GM12878 (cell line): ENCODE data around the gene FKBP14. TPM values are rescaled to one million over a fixed set of nuclear protein-coding genes. Genes with fewer than 3 reads are reported as not detected.

Source experiments
- ATAC-seq: fragments of 200-7000 bp; cut with Tn5 transposase; 3 replicates; pipeline ENCODE4 v1.9.1; 2020; ENCODE audit warnings: mild to moderate bottlenecking, moderate library complexity
- BruUV-seq: library from RNA; stranded (reverse); fragments of 400-500 nt; replicated peaks from 2 replicates; lab custom pipeline; 2021; lab: Mats Ljungman, UMichigan
- CTCF ChIA-PET: fragments of 300-600 bp; sonication (Branson Sonifier 250); formaldehyde crosslinking; extraction: SDS; loops from one replicate; lab custom pipeline; 2021; ENCODE audit warnings: inconsistent platforms; lab: Yijun Ruan, JAX
- POLR2A ChIA-PET: fragments of 350-600 bp; formaldehyde crosslinking; extraction: SDS; loops from one replicate; lab custom pipeline; 2021; ENCODE audit warnings: inconsistent platforms; lab: Charles Lee
- RAD21 ChIA-PET: fragments of 300-600 bp; sonication (Branson Sonifier 250); formaldehyde crosslinking; loops from one replicate; lab custom pipeline; 2023; ENCODE audit warnings: antibody characterized with exemption; ENCODE audit not compliant: unreplicated experiment; lab: Charles Lee
- SMC1A ChIA-PET: fragments of 300-600 bp; sonication (Branson Sonifier 250); formaldehyde crosslinking; loops from one replicate; lab custom pipeline; 2023; ENCODE audit not compliant: unreplicated experiment, uncharacterized antibody; lab: Charles Lee
- DNase-seq: peaks from one replicate; pipeline ENCODE4 v3.0.0-alpha.2; 2011; ENCODE audit warnings: low read depth, low spot score
- FAIRE-seq: peaks from 3 replicates; lab custom pipeline; 2011; peaks lifted over from hg19 to GRCh38; lab: Jason Lieb, UNC
- H2AFZ ChIP-seq: 2 replicates; pipeline ENCODE4 v1.6.0; 2011; ENCODE audit warnings: low read depth, low read length, control low read depth; ENCODE audit not compliant: control insufficient read depth
- H3K27ac ChIP-seq: 2 replicates; pipeline ENCODE4 v1.5.1; 2011; ENCODE audit warnings: control low read depth; ENCODE audit not compliant: control insufficient read depth, insufficient read depth
- H3K27me3 ChIP-seq, 2 experiments: replicated peaks in 1 of 2; 2 replicates each; pipeline versions ENCODE4 v1.6.0 to v1.6.1; 2011; ENCODE audit warnings: low read length in 1 of 2; ENCODE audit not compliant: control insufficient read depth in 2 of 2, insufficient read depth in 2 of 2
- H3K36me3 ChIP-seq, 2 experiments: 2 replicates each; pipeline ENCODE4 v1.5.1; 2011; ENCODE audit warnings: low read length in 1 of 2; ENCODE audit not compliant: control insufficient read depth in 2 of 2, insufficient read depth in 2 of 2
- H3K4me1 ChIP-seq: 2 replicates; pipeline ENCODE4 v1.6.1; 2011; ENCODE audit warnings: mild to moderate bottlenecking, low read length, moderate library complexity, mixed read lengths; ENCODE audit not compliant: control insufficient read depth, insufficient read depth
- H3K4me2 ChIP-seq: 2 replicates; pipeline ENCODE4 v1.6.0; 2011; ENCODE audit warnings: control low read depth; ENCODE audit not compliant: control insufficient read depth, insufficient read depth
- H3K4me3 ChIP-seq: fragments of 200-600 bp; sonication (generic); 2 replicates; pipeline ENCODE4 v1.5.1; 2016
- H3K79me2 ChIP-seq: 2 replicates; pipeline ENCODE4 v1.6.0; 2011; ENCODE audit warnings: low read length; ENCODE audit not compliant: control insufficient read depth, insufficient read depth
- H3K9ac ChIP-seq: 2 replicates; pipeline ENCODE4 v1.8.0; 2011; ENCODE audit warnings: low read length, control low read depth, mixed read lengths; ENCODE audit not compliant: control insufficient read depth, insufficient read depth
- H3K9me3 ChIP-seq: replicated peaks from 3 replicates; pipeline ENCODE4 v1.5.1; 2011; ENCODE audit warnings: mild to moderate bottlenecking, low read length; ENCODE audit not compliant: control insufficient read depth, insufficient read depth
- H4K20me1 ChIP-seq: 2 replicates; pipeline ENCODE4 v1.6.0; 2011; ENCODE audit not compliant: control insufficient read depth, insufficient read depth
- BCL11A ChIP-seq: IDR thresholded peaks from 2 replicates; pipeline ENCODE4 v1.6.1; 2011; ENCODE audit warnings: low read depth, low read length
- CREM ChIP-seq: IDR thresholded peaks from 2 replicates; pipeline ENCODE4 v1.6.1; 2014; ENCODE audit warnings: antibody characterized with exemption, low read depth
- EGR1 ChIP-seq, 2 experiments: IDR thresholded peaks; 1 replicate in 1 of 2; 2 replicates in 1 of 2; pipeline ENCODE4 v1.6.1; 2011 to 2012; ENCODE audit warnings: low read depth in 2 of 2, low read length in 2 of 2, borderline replicate concordance in 1 of 2, mild to moderate bottlenecking in 1 of 2, moderate library complexity in 1 of 2
- GABPA ChIP-seq: IDR thresholded peaks from 2 replicates; pipeline ENCODE4 v1.6.1; 2014; ENCODE audit warnings: antibody characterized with exemption, low read depth, mild to moderate bottlenecking, inconsistent platforms
- HCFC1 ChIP-seq: fragments of 150-350 bp; IDR thresholded peaks from 2 replicates; pipeline ENCODE4 v1.6.1; 2014; ENCODE audit warnings: low read length
- IKZF1 ChIP-seq: fragments of 450-650 bp; conservative IDR thresholded peaks from 2 replicates; pipeline ENCODE4 v1.6.1; 2017; ENCODE audit warnings: antibody characterized with exemption, mild to moderate bottlenecking
- IKZF2 ChIP-seq, 2 experiments: fragments of 450-650 bp; IDR thresholded peaks; 2 replicates each; pipeline ENCODE4 v1.6.1; 2017; ENCODE audit warnings: mild to moderate bottlenecking in 2 of 2, moderate library complexity in 2 of 2
- IRF4 ChIP-seq: IDR thresholded peaks from 2 replicates; pipeline ENCODE4 v1.6.1; 2011; ENCODE audit warnings: low read depth, low read length
- KLF5 ChIP-seq: fragments of 450-650 bp; IDR thresholded peaks from 2 replicates; pipeline ENCODE4 v1.6.1; 2014; ENCODE audit warnings: mild to moderate bottlenecking; ENCODE audit not compliant: partially characterized antibody
- MYC ChIP-seq: IDR thresholded peaks from 2 replicates; pipeline ENCODE4 v1.6.1; 2011; ENCODE audit warnings: mild to moderate bottlenecking, low read length, moderate library complexity, inconsistent platforms; ENCODE audit not compliant: insufficient read depth, insufficient replicate concordance, insufficient read length, severe bottlenecking
- NFIC ChIP-seq: IDR thresholded peaks from 2 replicates; pipeline ENCODE4 v1.6.1; 2012; ENCODE audit warnings: low read depth, mild to moderate bottlenecking, inconsistent platforms, low read length, moderate library complexity
- NFXL1 ChIP-seq: fragments of 450-650 bp; IDR thresholded peaks from 2 replicates; pipeline ENCODE4 v1.6.1; 2017; ENCODE audit warnings: antibody characterized with exemption, mild to moderate bottlenecking, borderline replicate concordance
- PAX5 ChIP-seq: IDR thresholded peaks from 2 replicates; pipeline ENCODE4 v1.6.1; 2011; ENCODE audit warnings: low read depth, low read length, borderline replicate concordance
- PAX8 ChIP-seq: fragments of 450-650 bp; IDR thresholded peaks from 2 replicates; pipeline ENCODE4 v1.6.1; 2017; ENCODE audit warnings: mild to moderate bottlenecking, moderate library complexity
- RELA ChIP-seq: fragments of 450-650 bp; IDR thresholded peaks from 2 replicates; pipeline ENCODE4 v1.8.0; 2014; ENCODE audit warnings: borderline replicate concordance; ENCODE audit not compliant: partially characterized antibody
- SIN3A ChIP-seq: IDR thresholded peaks from 2 replicates; pipeline ENCODE4 v1.6.1; 2012; ENCODE audit warnings: low read depth, low read length, improper control_type of control experiment
- SMAD5 ChIP-seq: IDR thresholded peaks from 2 replicates; pipeline ENCODE4 v1.6.1; 2016; ENCODE audit warnings: antibody characterized with exemption, low read depth
- SUPT20H ChIP-seq: IDR thresholded peaks from 2 replicates; pipeline ENCODE4 v1.6.1; 2011; ENCODE audit warnings: low read depth, mild to moderate bottlenecking, low read length, moderate library complexity, borderline replicate concordance; ENCODE audit not compliant: control insufficient read depth
- TCF3 ChIP-seq: IDR thresholded peaks from 2 replicates; pipeline ENCODE4 v1.6.1; 2012; ENCODE audit warnings: low read depth, mild to moderate bottlenecking, low read length, borderline replicate concordance; ENCODE audit not compliant: insufficient read depth
- YY1 ChIP-seq: IDR thresholded peaks from 2 replicates; pipeline ENCODE4 v1.6.1; 2011; ENCODE audit warnings: low read depth, mild to moderate bottlenecking, low read length
- ZNF622 ChIP-seq: fragments of 450-650 bp; IDR thresholded peaks from 2 replicates; pipeline ENCODE4 v1.6.1; 2017; ENCODE audit warnings: mild to moderate bottlenecking, inconsistent platforms
- ZZZ3 ChIP-seq: IDR thresholded peaks from 2 replicates; pipeline ENCODE4 v1.6.1; 2011; ENCODE audit warnings: low read depth; ENCODE audit not compliant: control insufficient read depth, insufficient read length
- WGBS: methylation state at CpG from one replicate; pipeline ENCODE4 v1.1.6; 2016; ENCODE audit warnings: low lambda C conversion rate; ENCODE audit not compliant: insufficient replicate concordance, insufficient coverage; ENCODE audit errors: missing lambda C conversion rate; 5-methylcytosine and 5-hydroxymethylcytosine counted together
- in situ Hi-C: fragments of 300-500 bp; cut with MboI; formaldehyde crosslinking; loops from 9 replicates; pipeline ENCODE4 v1.14.3; 2018; ENCODE audit warnings: mixed read lengths
- intact Hi-C: fragments of 100-400 bp; cut with micrococcal nuclease; formaldehyde crosslinking; loops from one replicate; pipeline ENCODE4 v1.14.2; 2022; ENCODE audit not compliant: unreplicated experiment
- polyA plus RNA-seq, 11 experiments: library from polyadenylated mRNA; depleted of rRNA in 4 of 11; unstranded in 6 of 11; stranded (reverse) in 5 of 11; fragments of >200 nt; fragmentation: Nextera tagmentation in 4 of 11; fragmentation: Illumina TruSeq in 1 of 11; extraction: Ambion mirVana in 4 of 11; extraction: Trizol in 1 of 11; gene quantifications; 1 replicate in 1 of 11; 2 replicates in 10 of 11; pipeline versions ENCODE4 v1.2.1 to v1.2.3, GENCODE V29; 2011 to 2016; ENCODE audit warnings: inconsistent platforms in 2 of 11, missing spikeins in 2 of 11, low read depth in 1 of 11
- total RNA-seq, 4 experiments: library from RNA; depleted of rRNA in 3 of 4; stranded (reverse); fragments of >200 nt in 3 of 4; fragmentation: Illumina TruSeq in 1 of 4; extraction: Trizol in 1 of 4; gene quantifications; 2 replicates each; pipeline versions ENCODE4 v1.2.1 to v1.2.3, GENCODE V29; 2013 to 2021
- TF ChIP-seq, protein P1 (sequence below): IDR thresholded peaks from 2 replicates; pipeline ENCODE4 v1.6.1; 2011; ENCODE audit warnings: low read depth, mild to moderate bottlenecking, low read length, moderate library complexity, borderline replicate concordance; ENCODE audit errors: extremely low read depth

FKBP14 gene
- total and polyA plus RNA-seq, 10 of the 15 experiments (the other 5 are each of a cell fraction or from before 2014, with no cell fraction given), result 2.7 to 8.9 (median 5.6) TPM

DNA sequence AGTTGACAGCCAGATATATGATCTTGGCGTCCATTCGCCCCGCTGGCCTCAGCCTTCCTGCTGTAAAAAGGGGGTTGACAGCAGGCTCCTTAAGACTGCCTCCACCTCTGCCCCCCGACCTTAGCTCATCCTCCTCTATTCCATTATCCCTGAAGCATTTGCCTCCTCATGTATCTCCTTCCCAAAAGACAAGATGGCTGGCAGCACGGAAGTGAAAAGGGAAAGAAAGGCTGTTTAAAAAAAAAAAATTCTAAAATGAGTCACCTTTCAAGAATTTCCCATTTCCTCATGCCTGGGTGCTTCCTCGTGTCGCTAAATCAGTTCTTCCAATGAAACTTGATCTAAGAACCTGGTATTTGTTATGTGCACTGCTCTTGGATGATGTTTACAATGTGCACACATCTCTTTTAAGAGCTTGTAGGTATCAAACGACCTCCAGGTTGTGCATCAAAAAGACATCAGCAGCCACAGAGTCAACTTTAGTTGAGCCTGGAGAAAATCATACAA lies 38.6 kb downstream of the FKBP14 start:
- Histone ChIP-seq H4K20me1 (no peaks in the 10 kb centered on the region), H3K27ac (peak overlapping the region; percentile 89), H3K4me1 (peaks cover 9% of the 10 kb centered on the region; the same call in 1 of the 2 replicates), H3K4me3 (peak overlapping the region; percentile 85), H3K9me3 (no peaks in the 10 kb centered on the region), H3K27me3 (no peaks in the 10 kb centered on the region), H2AFZ (peak overlapping the region; percentile 70), H3K79me2 (peaks cover 59% of the 10 kb centered on the region), H3K36me3 (no peaks in the 10 kb centered on the region), H3K9ac (peak overlapping the region; percentile 89), H3K4me2 (peak overlapping the region; percentile 84)
- DNase-seq (no peak), FAIRE-seq (no peak), ATAC-seq (peak; percentile 3; the same call in 2 of the 3 replicates)
- in situ Hi-C loops, result no loop called here
- WGBS, result 0% methylated on average over 6 of the region's 8 CpGs
- POLR2A ChIA-PET, result interaction anchor here (0.5 to 2.7 kb wide), 4 partner anchors 17 to 44 kb away, joined by 3 to 15 read pairs (median 3); partner anchors contain the start of gene FKBP14
- CTCF ChIA-PET, result interaction anchor here (0.7 to 2.0 kb wide), 5 partner anchors 11 to 75 kb away, joined by 3 to 8 read pairs (median 4); no protein-coding TSS in a partner anchor
- RAD21 ChIA-PET, result interaction anchor here (1.0 to 2.0 kb wide), 5 partner anchors 11 to 74 kb away, joined by 3 to 9 read pairs (median 5); partner anchors contain the start of gene PLEKHA8
- SMC1A ChIA-PET, result interaction anchor here (0.6 to 2.4 kb wide), 7 partner anchors 8 to 61 kb away, joined by 3 to 9 read pairs (median 4); no protein-coding TSS in a partner anchor
- TSS peak; percentile 79 for BruUV-seq
- intact Hi-C loops, result loop anchor here (2.0 kb wide), 1 partner anchor 39 kb away; the partner anchor contains the start of gene FKBP14
- TF ChIP-seq HCFC1 (no peak), KLF5 (no peak), PAX8 (no peak), IKZF1 (peak; percentile 67), SIN3A (no peak), RELA (no peak), ZZZ3 (no peak), IKZF2 (IDR thresholded peaks at IDR 0.05) (peak; percentile 29 to 72), MYC (no peak), GABPA (0 out of 2 replicates have a peak, but pooled peaks have one; percentile 8), IRF4 (peak; percentile 8; the same call in 1 of the 2 replicates), YY1 (peak; percentile 79), NFIC (peak; percentile 69; the same call in 1 of the 2 replicates), TCF3 (no peak), CREM (no peak), BCL11A (no peak), SUPT20H (no peak), ZNF622 (no peak), NFXL1 (no peak), EGR1 (IDR thresholded peaks at IDR 0.05; ENCODE audit: borderline replicate concordance in 1 of 2, low read depth in 2 of 2, low read length in 2 of 2) (peak in 1 of 2 experiments; percentile 30; a peak in 1 of 3 replicates), PAX5 (0 out of 2 replicates have a peak, but pooled peaks have one; percentile 7), SMAD5 (no peak)
- TF ChIP-seq, protein P1, sequence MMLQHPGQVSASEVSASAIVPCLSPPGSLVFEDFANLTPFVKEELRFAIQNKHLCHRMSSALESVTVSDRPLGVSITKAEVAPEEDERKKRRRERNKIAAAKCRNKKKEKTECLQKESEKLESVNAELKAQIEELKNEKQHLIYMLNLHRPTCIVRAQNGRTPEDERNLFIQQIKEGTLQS, result no peak
